GM19468 (cell line): Measurements from ENCODE around the gene GRID1.

Source experiments
- ATAC-seq: cut with Tn5 transposase; IDR thresholded peaks from one replicate; pipeline ENCODE4 v1.9.1; 2021; ENCODE audit warnings: mild to moderate bottlenecking, moderate library complexity, moderate number of reproducible peaks; ENCODE audit not compliant: unreplicated experiment; ENCODE audit errors: extremely low read depth

The GRID1 gene

GRCh38 chr10:85565381-85565780, 801.2 kb downstream of the GRID1 start:
- ATAC-seq, result no peak

- ATAC-seq, result no peak
Observed at GRCh38 chr10:85558533-85558932, 808.1 kb downstream of the GRID1 start.

- ATAC-seq, result no peak
Observed at GRCh38 chr10:85557706-85558105, 808.9 kb downstream of the GRID1 start.

GRCh38 chr10:85557077-85557476, 809.5 kb downstream of the GRID1 start:
- no peak for ATAC-seq
